DMS79 treated with DMSO at 0.1 percent for 48 hours (cell line): ENCODE measurements around the gene GALNT10.
"Not testable (repeated sequence)": the region's sequence is repeated elsewhere in the genome, so short reads cannot be mapped to it uniquely, and the experiment has no call there.

Source experiments
- DNase-seq: peaks from one replicate; lab custom pipeline; 2025; lab: John Stamatoyannopoulos, UW

Gene GALNT10

GRCh38 chr5:154356020-154356655 lies 165.6 kb downstream of the GALNT10 start:
- no peak for DNase-seq

GRCh38 chr5:154356958-154357357 lies 166.4 kb downstream of the GALNT10 start:
- DNase-seq = no peak

- DNase-seq = peak; percentile 50
Observed at GRCh38 chr5:154358516-154359220, 168.1 kb downstream of the GALNT10 start.

GRCh38 chr5:154359221-154359573 lies 168.7 kb downstream of the GALNT10 start:
- peak; percentile 50 for DNase-seq

GRCh38 chr5:154360241-154360640 lies 169.7 kb downstream of the GALNT10 start:
- not testable (repeated sequence) for DNase-seq

GRCh38 chr5:154363411-154363810 lies 172.9 kb downstream of the GALNT10 start:
- DNase-seq = no peak

GRCh38 chr5:154364771-154365170 lies 174.2 kb downstream of the GALNT10 start:
- DNase-seq = no peak

- no peak for DNase-seq
Observed at GRCh38 chr5:154365823-154366222, 175.3 kb downstream of the GALNT10 start.

GRCh38 chr5:154366353-154366752 lies 175.8 kb downstream of the GALNT10 start:
- no peak for DNase-seq

GRCh38 chr5:154367101-154367500 lies 176.6 kb downstream of the GALNT10 start:
- DNase-seq = no peak

- DNase-seq = no peak
Observed at GRCh38 chr5:154368041-154368800, 177.7 kb downstream of the GALNT10 start.

- DNase-seq = no peak
Observed at GRCh38 chr5:154369682-154370081, 179.1 kb downstream of the GALNT10 start.

GRCh38 chr5:154370119-154370518 lies 179.6 kb downstream of the GALNT10 start:
- no peak for DNase-seq

- DNase-seq = no peak
Observed at GRCh38 chr5:154370813-154371212, 180.3 kb downstream of the GALNT10 start.

- no peak for DNase-seq
Observed at GRCh38 chr5:154371687-154372086, 181.2 kb downstream of the GALNT10 start.

GRCh38 chr5:154372661-154373060 lies 182.1 kb downstream of the GALNT10 start:
- DNase-seq = no peak

GRCh38 chr5:154373326-154373725 lies 182.8 kb downstream of the GALNT10 start:
- no peak for DNase-seq

- DNase-seq = no peak
Observed at GRCh38 chr5:154373729-154374179, 183.2 kb downstream of the GALNT10 start.

- DNase-seq = no peak
Observed at GRCh38 chr5:154374264-154374663, 183.7 kb downstream of the GALNT10 start.

- no peak for DNase-seq
Observed at GRCh38 chr5:154375329-154376008, 184.9 kb downstream of the GALNT10 start.

GRCh38 chr5:154376481-154376880 lies 185.9 kb downstream of the GALNT10 start:
- DNase-seq = no peak

- DNase-seq = no peak
Observed at GRCh38 chr5:154377754-154378533, 187.4 kb downstream of the GALNT10 start.
